Measurements from ENCODE around the gene PTPRO.

GRCh38 chr12:15522574-15523187 is 200.4 kb downstream of the PTPRO start:
- TF ChIP-seq, protein P1, sequence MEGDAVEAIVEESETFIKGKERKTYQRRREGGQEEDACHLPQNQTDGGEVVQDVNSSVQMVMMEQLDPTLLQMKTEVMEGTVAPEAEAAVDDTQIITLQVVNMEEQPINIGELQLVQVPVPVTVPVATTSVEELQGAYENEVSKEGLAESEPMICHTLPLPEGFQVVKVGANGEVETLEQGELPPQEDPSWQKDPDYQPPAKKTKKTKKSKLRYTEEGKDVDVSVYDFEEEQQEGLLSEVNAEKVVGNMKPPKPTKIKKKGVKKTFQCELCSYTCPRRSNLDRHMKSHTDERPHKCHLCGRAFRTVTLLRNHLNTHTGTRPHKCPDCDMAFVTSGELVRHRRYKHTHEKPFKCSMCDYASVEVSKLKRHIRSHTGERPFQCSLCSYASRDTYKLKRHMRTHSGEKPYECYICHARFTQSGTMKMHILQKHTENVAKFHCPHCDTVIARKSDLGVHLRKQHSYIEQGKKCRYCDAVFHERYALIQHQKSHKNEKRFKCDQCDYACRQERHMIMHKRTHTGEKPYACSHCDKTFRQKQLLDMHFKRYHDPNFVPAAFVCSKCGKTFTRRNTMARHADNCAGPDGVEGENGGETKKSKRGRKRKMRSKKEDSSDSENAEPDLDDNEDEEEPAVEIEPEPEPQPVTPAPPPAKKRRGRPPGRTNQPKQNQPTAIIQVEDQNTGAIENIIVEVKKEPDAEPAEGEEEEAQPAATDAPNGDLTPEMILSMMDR (IDR thresholded peaks at IDR 0.05) = peak; percentile 65
- no peak for TF ChIP-seq EZH2 (IDR thresholded peaks at IDR 0.05)
